Retinal pigment epithelial cell (primary cell): ENCODE data around the gene SHROOM3.

Experiments
- DNase-seq: peaks from one replicate; pipeline ENCODE4 v3.0.0-alpha.2; 2010; ENCODE audit warnings: low read depth
- H3K4me3 ChIP-seq: 2 replicates; pipeline ENCODE4 v1.5.1; 2011; ENCODE audit warnings: mild to moderate bottlenecking, low read length, control low read depth, moderate library complexity
- TF ChIP-seq, protein P1 (sequence below): conservative IDR thresholded peaks from 2 replicates; pipeline ENCODE4 v1.5.1; 2011; ENCODE audit warnings: low read depth, low read length, control low read depth, inconsistent platforms

The SHROOM3 gene

DNA sequence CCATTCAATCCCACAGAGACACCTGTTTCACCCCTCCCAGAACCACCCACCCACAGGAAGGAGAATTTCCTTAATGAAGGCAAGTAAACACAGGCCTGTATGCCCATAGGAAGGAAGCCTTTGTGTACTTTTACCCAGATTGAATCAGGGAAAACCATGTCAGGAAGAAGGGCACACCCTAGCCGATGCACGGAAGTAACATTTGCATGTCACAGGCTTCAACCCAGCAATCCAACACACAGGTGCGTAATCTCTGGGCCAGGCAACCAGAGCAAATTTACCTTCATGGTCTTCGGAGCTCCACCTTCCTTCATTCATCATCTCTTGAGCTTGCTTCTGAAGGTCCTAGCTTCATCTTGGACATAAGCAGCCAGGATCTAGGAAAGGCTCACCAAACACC is 206.3 kb downstream of the SHROOM3 start:
- TF ChIP-seq, protein P1, sequence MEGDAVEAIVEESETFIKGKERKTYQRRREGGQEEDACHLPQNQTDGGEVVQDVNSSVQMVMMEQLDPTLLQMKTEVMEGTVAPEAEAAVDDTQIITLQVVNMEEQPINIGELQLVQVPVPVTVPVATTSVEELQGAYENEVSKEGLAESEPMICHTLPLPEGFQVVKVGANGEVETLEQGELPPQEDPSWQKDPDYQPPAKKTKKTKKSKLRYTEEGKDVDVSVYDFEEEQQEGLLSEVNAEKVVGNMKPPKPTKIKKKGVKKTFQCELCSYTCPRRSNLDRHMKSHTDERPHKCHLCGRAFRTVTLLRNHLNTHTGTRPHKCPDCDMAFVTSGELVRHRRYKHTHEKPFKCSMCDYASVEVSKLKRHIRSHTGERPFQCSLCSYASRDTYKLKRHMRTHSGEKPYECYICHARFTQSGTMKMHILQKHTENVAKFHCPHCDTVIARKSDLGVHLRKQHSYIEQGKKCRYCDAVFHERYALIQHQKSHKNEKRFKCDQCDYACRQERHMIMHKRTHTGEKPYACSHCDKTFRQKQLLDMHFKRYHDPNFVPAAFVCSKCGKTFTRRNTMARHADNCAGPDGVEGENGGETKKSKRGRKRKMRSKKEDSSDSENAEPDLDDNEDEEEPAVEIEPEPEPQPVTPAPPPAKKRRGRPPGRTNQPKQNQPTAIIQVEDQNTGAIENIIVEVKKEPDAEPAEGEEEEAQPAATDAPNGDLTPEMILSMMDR = no peak
- H3K4me3 ChIP-seq = no peak overlapping the region
- no peak for DNase-seq

DNA sequence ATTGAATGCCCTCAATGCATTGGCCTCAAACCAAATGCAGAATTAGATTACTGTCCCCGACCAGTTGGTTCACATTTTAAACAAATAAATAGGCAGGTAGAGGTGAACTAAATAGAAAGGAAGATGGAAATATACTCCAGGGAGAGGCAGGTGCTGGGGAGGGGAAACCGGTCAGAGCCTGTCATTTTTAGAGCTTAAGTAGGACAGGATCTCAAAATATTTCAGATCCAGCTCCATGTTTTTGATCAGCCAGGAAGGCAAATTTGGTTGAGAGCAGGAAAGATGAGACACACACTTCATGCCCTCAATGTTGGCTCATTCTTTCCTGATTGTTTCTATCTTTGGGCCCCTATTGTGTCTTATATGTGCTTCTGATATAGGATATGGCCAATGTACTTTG is 206.7 kb downstream of the SHROOM3 start:
- DNase-seq = no peak
- no peak overlapping the region for H3K4me3 ChIP-seq
- TF ChIP-seq, protein P1 = no peak

GRCh38 chr4:76644831-76645485 is 209.9 kb downstream of the SHROOM3 start:
- no peak for DNase-seq
- TF ChIP-seq, protein P1 = no peak
- H3K4me3 ChIP-seq = no peak overlapping the region

DNA sequence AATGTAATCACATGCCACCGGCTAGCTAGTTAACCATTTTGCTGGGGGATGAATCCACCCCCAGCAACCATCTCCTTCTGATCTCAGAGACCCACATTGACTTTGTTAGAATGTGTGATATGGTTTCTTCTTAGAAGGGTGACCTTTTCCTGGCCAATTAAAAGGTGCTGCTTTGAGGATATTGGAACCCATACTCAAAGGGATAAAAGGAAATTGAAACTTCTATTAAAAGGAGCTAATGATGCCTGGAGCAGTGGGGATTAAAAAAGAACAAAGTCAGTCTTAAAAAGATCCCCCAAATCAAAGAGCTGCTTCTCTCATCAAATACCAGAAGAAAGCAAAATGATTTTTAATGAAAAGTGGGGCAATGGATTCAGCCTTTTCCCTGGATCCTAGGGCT is 214.1 kb downstream of the SHROOM3 start:
- TF ChIP-seq, protein P1 = no peak
- H3K4me3 ChIP-seq = no peak overlapping the region
- DNase-seq = no peak

DNA sequence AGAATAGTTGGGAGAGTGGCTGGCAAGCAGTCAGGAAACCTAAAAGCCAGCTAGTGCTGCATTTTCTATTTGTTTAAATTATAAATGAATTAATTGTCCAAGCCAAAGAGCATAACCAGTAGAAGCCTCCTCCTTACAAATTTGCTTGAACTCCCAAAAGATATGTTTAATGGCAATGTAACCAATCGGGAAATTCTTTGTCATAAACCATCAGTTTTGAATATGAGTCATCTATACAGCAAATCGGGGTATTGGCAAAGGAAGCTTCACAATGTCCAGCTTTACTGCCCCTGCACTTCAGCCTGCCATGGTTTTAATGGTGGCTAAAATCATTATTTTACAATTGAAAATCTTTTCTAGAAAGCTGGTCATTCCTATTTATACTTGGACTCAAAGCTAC is 216.6 kb downstream of the SHROOM3 start:
- no peak for DNase-seq
- TF ChIP-seq, protein P1 = no peak

DNA sequence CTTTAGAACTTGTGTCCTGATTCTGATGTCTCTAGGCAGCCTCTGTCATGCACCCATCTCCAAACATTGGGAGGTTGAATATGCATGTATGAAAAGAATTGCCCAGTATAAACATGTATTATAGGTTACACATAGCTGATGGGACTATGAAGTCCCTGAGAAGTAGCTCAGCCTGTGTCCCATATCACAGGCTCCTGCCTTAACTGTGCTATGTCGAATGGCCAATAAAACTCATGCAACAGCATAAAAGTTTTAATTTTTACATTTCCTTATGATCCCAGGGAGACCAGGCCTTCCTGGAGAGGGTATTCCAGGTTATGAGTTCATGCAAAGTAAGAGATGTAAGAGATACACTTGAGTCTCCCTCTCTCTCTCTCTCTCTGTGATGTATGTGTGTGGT is 217.4 kb downstream of the SHROOM3 start:
- TF ChIP-seq, protein P1 = no peak
- no peak overlapping the region for H3K4me3 ChIP-seq
- DNase-seq = no peak

More for the DNA sequence above, 216.6 kb downstream of the SHROOM3 start:
- no peak overlapping the region for H3K4me3 ChIP-seq

DNA sequence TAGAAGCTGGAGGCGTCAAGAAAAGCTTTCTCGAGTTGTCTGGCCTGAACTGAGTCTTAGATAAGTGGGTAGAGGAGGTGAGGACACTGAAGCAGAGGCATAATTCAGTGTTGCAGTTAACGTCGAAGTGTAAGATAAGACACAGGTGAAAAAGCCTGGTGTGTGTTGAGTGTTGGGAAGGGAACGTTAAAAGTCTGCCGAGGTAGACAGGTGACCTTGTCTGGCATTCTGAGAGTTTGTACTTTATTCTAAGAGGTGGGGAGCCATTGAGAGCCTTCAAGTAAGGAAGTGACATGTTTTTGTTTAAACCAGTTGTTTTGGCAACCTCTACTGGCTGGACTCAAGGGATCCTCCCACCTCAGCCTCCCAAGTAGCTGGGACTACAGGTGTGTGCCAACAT is 219.1 kb downstream of the SHROOM3 start:
- H3K4me3 ChIP-seq = no peak overlapping the region
- TF ChIP-seq, protein P1 = no peak
- no peak for DNase-seq
